SU-DHL-6 (cell line): ENCODE results near the gene MED23.

Source experiments
- H2AFZ ChIP-seq: fragments of 200-600 bp; sonication (generic); 2 replicates; pipeline ENCODE4 v1.6.1; 2014; ENCODE audit warnings: low read depth, mild to moderate bottlenecking, moderate library complexity, mixed read lengths, antibody characterized with exemption, low read length; ENCODE audit not compliant: severe bottlenecking
- H3F3A ChIP-seq: fragments of 200-600 bp; shearing (Covaris generic); 2 replicates; pipeline ENCODE4 v1.6.0; 2016; ENCODE audit warnings: antibody characterized with exemption, mild to moderate bottlenecking; ENCODE audit not compliant: insufficient read depth
- H3K27ac ChIP-seq: fragments of 200-600 bp; sonication (generic); 2 replicates; pipeline ENCODE4 v1.5.1; 2016; ENCODE audit warnings: low read depth, mild to moderate bottlenecking, low read length, moderate library complexity, mixed read lengths
- H3K27me3 ChIP-seq: fragments of 200-600 bp; sonication (generic), shearing (Covaris generic); 2 replicates; pipeline ENCODE4 v1.6.0; 2014; ENCODE audit warnings: mild to moderate bottlenecking, low read length
- H3K36me3 ChIP-seq: fragments of 200-600 bp; sonication (generic); 2 replicates; pipeline ENCODE4 v1.6.1; 2014; ENCODE audit warnings: mild to moderate bottlenecking, low read length, mixed read lengths
- H3K4me2 ChIP-seq: fragments of 300-600, 200-600 bp; shearing (Covaris generic), sonication (generic); 2 replicates; pipeline ENCODE4 v1.6.0; 2014; ENCODE audit warnings: low read length, low read depth, mild to moderate bottlenecking; ENCODE audit not compliant: poor library complexity, severe bottlenecking
- H3K4me3 ChIP-seq: fragments of 200-600 bp; sonication (generic); 2 replicates; pipeline ENCODE4 v1.5.1; 2014; ENCODE audit warnings: antibody characterized with exemption, low read length, mild to moderate bottlenecking, mixed read lengths; ENCODE audit not compliant: insufficient read depth, poor library complexity, severe bottlenecking
- H3K79me2 ChIP-seq: fragments of 200-600 bp; sonication (generic); 2 replicates; pipeline ENCODE4 v1.6.1; 2014; ENCODE audit warnings: mild to moderate bottlenecking, low read length, moderate library complexity; ENCODE audit not compliant: insufficient read depth
- H3K9ac ChIP-seq: fragments of 200-600 bp; sonication (generic); 2 replicates; pipeline ENCODE4 v1.7.0; 2014; ENCODE audit warnings: mild to moderate bottlenecking, low read length
- H3K9me2 ChIP-seq: fragments of 200-600 bp; sonication (generic); replicated peaks from 2 replicates; pipeline ENCODE4 v1.6.1; 2014; ENCODE audit warnings: low read length; ENCODE audit not compliant: insufficient read depth
- H3K9me3 ChIP-seq: fragments of 200-600 bp; sonication (generic); 2 replicates; pipeline ENCODE4 v1.6.1; 2014; ENCODE audit warnings: low read length, mixed read lengths; ENCODE audit not compliant: insufficient read depth
- H4K20me1 ChIP-seq: fragments of 200-600 bp; sonication (generic); 2 replicates; pipeline ENCODE4 v1.6.1; 2014; ENCODE audit warnings: low read depth, mild to moderate bottlenecking, antibody characterized with exemption, low read length, moderate library complexity, mixed read lengths
- EZH2phosphoT487 ChIP-seq: fragments of 200-600 bp; sonication (generic), shearing (Covaris generic); conservative IDR thresholded peaks from 2 replicates; pipeline ENCODE4 v1.6.1; 2018; ENCODE audit warnings: mild to moderate bottlenecking, antibody characterized with exemption, low read length, moderate library complexity, mixed read lengths
- TF ChIP-seq, protein P1 (sequence below): fragments of 200-600 bp; sonication (generic); IDR thresholded peaks from one replicate; pipeline ENCODE4 v1.5.1; 2017; ENCODE audit warnings: antibody characterized with exemption, mild to moderate bottlenecking, low read length, moderate library complexity; ENCODE audit not compliant: insufficient read depth, poor library complexity, severe bottlenecking

The MED23 gene

DNA sequence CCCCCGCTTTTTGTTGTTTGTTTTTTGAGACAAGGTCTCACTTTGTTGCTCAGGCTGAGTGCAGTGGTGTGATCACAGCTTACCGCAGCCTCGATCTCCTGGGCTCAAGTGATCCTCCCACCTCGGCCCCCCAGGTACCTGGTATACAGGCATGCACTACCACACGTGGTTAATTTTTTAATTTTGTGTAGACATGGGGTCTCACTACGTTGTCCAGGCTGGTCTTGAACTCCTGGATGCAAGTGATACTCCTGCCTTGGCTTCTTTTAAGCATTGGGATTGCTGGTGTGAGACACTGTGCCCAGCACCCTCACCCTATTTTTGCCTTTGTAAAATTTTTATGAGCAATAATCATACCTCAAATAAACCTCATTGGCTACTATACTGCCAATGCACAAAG lies 14.5 kb upstream of the MED23 start:
- Histone ChIP-seq H3K4me3 (no peak overlapping the region), H4K20me1 (no peaks in the 10 kb centered on the region), H3K9ac (no peak overlapping the region), H2AFZ (no peak overlapping the region), H3K27ac (no peak overlapping the region), H3K79me2 (peaks cover 40% of the 10 kb centered on the region), H3F3A (peaks cover 4% of the 10 kb centered on the region; the same call in 1 of the 2 replicates), H3K27me3 (no peaks in the 10 kb centered on the region), H3K4me2 (no peak overlapping the region), H3K9me3 (no peaks in the 10 kb centered on the region), H3K36me3 (peaks cover 8% of the 10 kb centered on the region), H3K9me2 (no peaks in the 10 kb centered on the region)
- TF ChIP-seq, protein P1, sequence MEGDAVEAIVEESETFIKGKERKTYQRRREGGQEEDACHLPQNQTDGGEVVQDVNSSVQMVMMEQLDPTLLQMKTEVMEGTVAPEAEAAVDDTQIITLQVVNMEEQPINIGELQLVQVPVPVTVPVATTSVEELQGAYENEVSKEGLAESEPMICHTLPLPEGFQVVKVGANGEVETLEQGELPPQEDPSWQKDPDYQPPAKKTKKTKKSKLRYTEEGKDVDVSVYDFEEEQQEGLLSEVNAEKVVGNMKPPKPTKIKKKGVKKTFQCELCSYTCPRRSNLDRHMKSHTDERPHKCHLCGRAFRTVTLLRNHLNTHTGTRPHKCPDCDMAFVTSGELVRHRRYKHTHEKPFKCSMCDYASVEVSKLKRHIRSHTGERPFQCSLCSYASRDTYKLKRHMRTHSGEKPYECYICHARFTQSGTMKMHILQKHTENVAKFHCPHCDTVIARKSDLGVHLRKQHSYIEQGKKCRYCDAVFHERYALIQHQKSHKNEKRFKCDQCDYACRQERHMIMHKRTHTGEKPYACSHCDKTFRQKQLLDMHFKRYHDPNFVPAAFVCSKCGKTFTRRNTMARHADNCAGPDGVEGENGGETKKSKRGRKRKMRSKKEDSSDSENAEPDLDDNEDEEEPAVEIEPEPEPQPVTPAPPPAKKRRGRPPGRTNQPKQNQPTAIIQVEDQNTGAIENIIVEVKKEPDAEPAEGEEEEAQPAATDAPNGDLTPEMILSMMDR, result no peak
- TF ChIP-seq EZH2phosphoT487, result no peak

GRCh38 chr6:131641554-131641953 lies 13.5 kb upstream of the MED23 start:
- TF ChIP-seq EZH2phosphoT487, result no peak
- TF ChIP-seq, protein P1, result no peak
- H3K27me3 ChIP-seq, result no peaks in the 10 kb centered on the region

DNA sequence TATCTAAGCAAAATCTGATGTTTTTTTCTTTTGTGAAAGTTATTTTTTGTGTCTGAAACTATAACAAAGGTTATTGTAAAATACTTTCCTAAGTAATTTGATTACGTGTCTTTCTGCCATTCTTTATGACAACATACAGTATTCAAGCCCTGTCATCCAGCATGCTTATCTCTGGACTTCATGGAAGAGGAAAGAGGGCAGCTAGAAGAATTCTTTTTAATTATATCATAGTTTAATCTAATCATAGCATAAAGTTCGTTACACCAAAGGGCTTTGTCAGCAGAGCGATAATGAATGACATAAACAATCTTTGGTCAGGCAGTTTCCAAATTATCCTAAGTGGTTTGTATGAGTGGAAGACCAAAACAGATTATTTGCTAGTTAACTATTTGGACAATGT lies 12.5 kb upstream of the MED23 start:
- no peaks in the 10 kb centered on the region for H3K9me3 ChIP-seq
- H3K36me3 ChIP-seq, result peaks cover 8% of the 10 kb centered on the region
- H3K27ac ChIP-seq, result peak overlapping the region; percentile 74; the same call in 1 of the 2 replicates
- H3F3A ChIP-seq, result peaks cover 22% of the 10 kb centered on the region
- peaks cover 34% of the 10 kb centered on the region for H3K79me2 ChIP-seq
- peak overlapping the region; percentile 47 for H3K4me3 ChIP-seq
- H4K20me1 ChIP-seq, result no peaks in the 10 kb centered on the region
- TF ChIP-seq, protein P1, result no peak
- TF ChIP-seq EZH2phosphoT487, result no peak
- H3K4me2 ChIP-seq, result peak overlapping the region; percentile 98
- peak overlapping the region; percentile 34; the same call in 1 of the 2 replicates for H3K9ac ChIP-seq
- no peak overlapping the region for H2AFZ ChIP-seq
- no peaks in the 10 kb centered on the region for H3K9me2 ChIP-seq
- no peaks in the 10 kb centered on the region for H3K27me3 ChIP-seq

More at GRCh38 chr6:131641554-131641953, 13.5 kb upstream of the MED23 start:
- Histone ChIP-seq H3K9me2 (no peaks in the 10 kb centered on the region), H2AFZ (no peak overlapping the region), H3K36me3 (peaks cover 8% of the 10 kb centered on the region), H3K4me2 (no peak overlapping the region), H3K27ac (no peak overlapping the region), H3K4me3 (no peak overlapping the region), H3K79me2 (peaks cover 39% of the 10 kb centered on the region), H4K20me1 (no peaks in the 10 kb centered on the region), H3K9me3 (no peaks in the 10 kb centered on the region), H3K9ac (no peak overlapping the region), H3F3A (peaks cover 13% of the 10 kb centered on the region; the same call in 1 of the 2 replicates)
